ENCODE results near the gene HSD17B4. TPM values are rescaled to one million over a fixed set of nuclear protein-coding genes. Genes with fewer than 3 reads are reported as not detected.

The HSD17B4 gene
- 105 and 151 TPM in 2 replicates for total RNA-seq

GRCh38 chr5:119452373-119453039, at the start of gene HSD17B4:
HSD17B4 (plus strand) TSS chr5:119452497; CDS start chr5:119452576, 79 bp downstream.

Small RNA genes lying within 50 kb of the gene (small RNA-seq; reads per million reads assigned to genes)
- gene RNA5SP190: 0.17 reads per million

Other genes with a start within 250 kb of the HSD17B4 start
- 36.1 and 47.3 TPM in 2 replicates for gene TNFAIP8, start 96.5 kb upstream of the HSD17B4 start, total RNA-seq
- not detected in 2 replicates for gene FAM170A, start 177.1 kb downstream of the HSD17B4 start, total RNA-seq

All from placental epithelial cell (primary cell).